PFSK-1 (cell line): ENCODE measurements around the gene NKTR.

ENCODE experiments used
- FOXP2 ChIP-seq: optimal IDR thresholded peaks from 2 replicates; pipeline ENCODE3; 2011; ENCODE audit warnings: borderline replicate concordance, control low read depth, inconsistent platforms; ENCODE audit not compliant: insufficient read depth; ENCODE audit errors: extremely low read length, extremely low read depth
- POLR2AphosphoS5 ChIP-seq: IDR thresholded peaks from 2 replicates; pipeline ENCODE4 v1.6.1; 2012; ENCODE audit warnings: low read depth, mild to moderate bottlenecking, control low read depth, low read length, moderate library complexity
- REST ChIP-seq, 2 experiments: IDR thresholded peaks; 2 replicates each; pipeline versions ENCODE4 v1.6.1 to v1.8.0; 2011 to 2012; ENCODE audit warnings: low read depth in 2 of 2, low read length in 2 of 2, control low read depth in 1 of 2, inconsistent platforms in 1 of 2, mild to moderate bottlenecking in 1 of 2, moderate library complexity in 1 of 2; ENCODE audit not compliant: insufficient read depth in 1 of 2
- SIN3A ChIP-seq: IDR thresholded peaks from 2 replicates; pipeline ENCODE4 v1.6.1; 2012; ENCODE audit warnings: mild to moderate bottlenecking, low read length, moderate library complexity, borderline replicate concordance; ENCODE audit not compliant: insufficient read depth
- TAF1 ChIP-seq: IDR thresholded peaks from 2 replicates; pipeline ENCODE4 v1.6.1; 2012; ENCODE audit warnings: low read length, control low read depth, borderline replicate concordance; ENCODE audit not compliant: insufficient read depth

The NKTR gene

GRCh38 chr3:42655980-42656679, 55.6 kb downstream of the NKTR start:
- no peak for TF ChIP-seq POLR2AphosphoS5
- no peak for TF ChIP-seq FOXP2
- TF ChIP-seq REST (IDR thresholded peaks at IDR 0.05; ENCODE audit: insufficient read depth in 1 of 2, low read depth in 2 of 2, low read length in 2 of 2) = no peak
- TF ChIP-seq TAF1 = no peak
- TF ChIP-seq SIN3A = no peak

GRCh38 chr3:42656680-42657610, 56.5 kb downstream of the NKTR start:
- TF ChIP-seq REST (IDR thresholded peaks at IDR 0.05; ENCODE audit: insufficient read depth in 1 of 2, low read depth in 2 of 2, low read length in 2 of 2) (no peak), SIN3A (no peak), FOXP2 (no peak), TAF1 (no peak), POLR2AphosphoS5 (no peak)

- TF ChIP-seq TAF1 = no peak
- no peak for TF ChIP-seq REST (IDR thresholded peaks at IDR 0.05; ENCODE audit: insufficient read depth in 1 of 2, low read depth in 2 of 2, low read length in 2 of 2)
- TF ChIP-seq POLR2AphosphoS5 = no peak
- no peak for TF ChIP-seq SIN3A
- TF ChIP-seq FOXP2 = no peak
These were observed 57.2 kb downstream of the NKTR start for GRCh38 chr3:42657675-42658074.

DNA sequence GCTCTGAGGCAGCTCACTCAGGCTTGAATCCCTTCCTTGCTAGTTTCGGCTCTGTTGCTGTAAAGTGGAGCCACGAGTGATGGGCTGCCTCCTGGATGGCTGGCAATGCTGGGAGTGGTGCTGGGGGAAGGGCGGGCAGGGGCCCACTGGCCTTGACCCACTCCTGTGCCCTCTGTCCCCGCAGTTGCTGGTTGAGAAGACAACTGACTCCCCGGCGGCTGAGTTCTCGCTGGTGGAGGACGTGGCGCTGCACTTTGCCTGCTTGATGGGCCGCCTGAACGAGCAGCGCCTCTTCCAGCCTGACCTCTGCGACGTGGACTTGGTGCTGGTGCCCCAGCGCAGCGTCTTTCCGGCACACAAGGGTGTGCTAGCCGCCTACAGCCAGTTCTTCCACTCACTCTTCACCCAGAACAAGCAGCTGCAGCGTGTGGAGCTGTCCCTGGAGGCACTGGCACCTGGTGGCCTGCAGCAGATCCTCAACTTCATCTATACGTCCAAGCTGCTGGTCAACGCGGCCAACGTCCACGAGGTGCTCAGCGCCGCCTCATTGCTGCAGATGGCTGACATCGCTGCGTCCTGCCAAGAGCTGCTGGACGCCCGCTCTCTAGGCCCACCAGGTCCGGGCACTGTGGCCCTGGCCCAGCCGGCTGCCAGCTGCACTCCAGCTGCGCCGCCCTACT, 57.7 kb downstream of the NKTR start:
- TF ChIP-seq REST (IDR thresholded peaks at IDR 0.05; ENCODE audit: insufficient read depth in 1 of 2, low read depth in 2 of 2, low read length in 2 of 2) (no peak), FOXP2 (no peak), SIN3A (no peak), TAF1 (no peak), POLR2AphosphoS5 (no peak)
